PC-3 (cell line): Measurements from ENCODE around the gene C1orf21. TPM values are rescaled to one million over a fixed set of nuclear protein-coding genes. Genes with fewer than 3 reads are reported as not detected.

ENCODE experiments used
- ATAC-seq: fragments of 200-7000 bp; cut with Tn5 transposase; 2 replicates; pipeline ENCODE4 v1.9.1; 2020; ENCODE audit warnings: mild to moderate bottlenecking, moderate library complexity
- BruUV-seq: library from RNA; stranded (reverse); fragments of 400-500 nt; replicated peaks from 2 replicates; lab custom pipeline; 2021; lab: Mats Ljungman, UMichigan
- CTCF ChIA-PET: fragments of 300-600 bp; sonication (Branson Sonifier 250); formaldehyde crosslinking; loops from one replicate; lab custom pipeline; 2022; ENCODE audit warnings: antibody characterized with exemption; lab: Charles Lee
- POLR2A ChIA-PET: fragments of 300-600 bp; sonication (Branson Sonifier 250); formaldehyde crosslinking; loops from one replicate; lab custom pipeline; 2022; ENCODE audit warnings: antibody characterized with exemption; ENCODE audit not compliant: unreplicated experiment; lab: Charles Lee
- DNase-seq: peaks from one replicate; pipeline ENCODE4 v3.0.0-alpha.2; 2015
- H2AFZ ChIP-seq: fragments of 300-600 bp; sonication (generic); 2 replicates; pipeline ENCODE4 v1.6.0; 2016; ENCODE audit warnings: antibody characterized with exemption, low read length
- H3F3A ChIP-seq: fragments of 300-600 bp; sonication (generic); one replicate; pipeline ENCODE4 v1.6.0; 2017; ENCODE audit warnings: antibody characterized with exemption, low read length, control low read depth, mild to moderate bottlenecking; ENCODE audit not compliant: unreplicated experiment
- H3K27ac ChIP-seq: fragments of 300-600 bp; sonication (generic); 2 replicates; pipeline ENCODE4 v1.5.1; 2016; ENCODE audit warnings: mild to moderate bottlenecking, low read length
- H3K27me3 ChIP-seq: fragments of 300-600 bp; sonication (generic); 2 replicates; pipeline ENCODE4 v1.6.1; 2016; ENCODE audit warnings: low read length, mixed read lengths
- H3K36me3 ChIP-seq: fragments of 300-600 bp; sonication (generic); 2 replicates; pipeline ENCODE4 v1.6.1; 2016; ENCODE audit warnings: low read depth, mixed run types, low read length, mixed read lengths
- H3K4me1 ChIP-seq: fragments of 300-600 bp; sonication (generic); 2 replicates; pipeline ENCODE4 v1.5.1; 2016; ENCODE audit warnings: low read length; ENCODE audit not compliant: insufficient read depth
- H3K4me2 ChIP-seq: fragments of 300-600 bp; sonication (generic); 2 replicates; pipeline ENCODE4 v1.6.0; 2016; ENCODE audit warnings: low read length
- H3K4me3 ChIP-seq: fragments of 300-600 bp; sonication (generic); 2 replicates; pipeline ENCODE4 v1.5.1; 2016; ENCODE audit warnings: mild to moderate bottlenecking, low read length, mixed read lengths
- H3K79me2 ChIP-seq: fragments of 300-600 bp; sonication (generic); 2 replicates; pipeline ENCODE4 v1.6.1; 2017; ENCODE audit warnings: low read length, mixed read lengths
- H3K9ac ChIP-seq: fragments of 300-600 bp; sonication (generic); 2 replicates; pipeline ENCODE4 v1.6.0; 2016; ENCODE audit warnings: mild to moderate bottlenecking, low read length
- H3K9me2 ChIP-seq: fragments of 300-600 bp; sonication (generic); replicated peaks from 2 replicates; pipeline ENCODE4 v1.6.1; 2016; ENCODE audit warnings: mixed run types, low read length, mixed read lengths
- H3K9me3 ChIP-seq: fragments of 300-600 bp; sonication (generic); 2 replicates; pipeline ENCODE4 v1.6.1; 2016; ENCODE audit warnings: low read length, mixed read lengths
- H4K20me1 ChIP-seq: fragments of 300-600 bp; sonication (generic); 2 replicates; pipeline ENCODE4 v1.6.1; 2016; ENCODE audit warnings: low read length, mixed read lengths
- EZH2 ChIP-seq: fragments of 300-600 bp; sonication (generic); IDR thresholded peaks from one replicate; pipeline ENCODE4 v1.6.1; 2017; ENCODE audit warnings: antibody characterized with exemption, mild to moderate bottlenecking, low read length; ENCODE audit not compliant: unreplicated experiment
- EZH2phosphoT487 ChIP-seq: fragments of 300-600 bp; sonication (generic); IDR thresholded peaks from 2 replicates; pipeline ENCODE4 v1.6.1; 2018; ENCODE audit warnings: mild to moderate bottlenecking, antibody characterized with exemption, low read length, borderline replicate concordance
- intact Hi-C: fragments of 100-400 bp; cut with micrococcal nuclease; formaldehyde crosslinking; loops from 2 replicates; pipeline ENCODE4 v1.9.0; 2023
- total RNA-seq: library from RNA; depleted of rRNA; stranded (reverse); fragments of >200 nt; gene quantifications from 2 replicates; pipeline ENCODE4 v1.2.3, GENCODE V29; 2014
- TF ChIP-seq, protein P1 (sequence below): fragments of 300-600 bp; sonication (generic); conservative IDR thresholded peaks from 2 replicates; pipeline ENCODE4 v1.5.1; 2017; ENCODE audit warnings: antibody characterized with exemption, low read depth, mild to moderate bottlenecking, low read length

The C1orf21 gene
- total RNA-seq, 1 experiment from 2014 or later, result 1.3 TPM

DNA sequence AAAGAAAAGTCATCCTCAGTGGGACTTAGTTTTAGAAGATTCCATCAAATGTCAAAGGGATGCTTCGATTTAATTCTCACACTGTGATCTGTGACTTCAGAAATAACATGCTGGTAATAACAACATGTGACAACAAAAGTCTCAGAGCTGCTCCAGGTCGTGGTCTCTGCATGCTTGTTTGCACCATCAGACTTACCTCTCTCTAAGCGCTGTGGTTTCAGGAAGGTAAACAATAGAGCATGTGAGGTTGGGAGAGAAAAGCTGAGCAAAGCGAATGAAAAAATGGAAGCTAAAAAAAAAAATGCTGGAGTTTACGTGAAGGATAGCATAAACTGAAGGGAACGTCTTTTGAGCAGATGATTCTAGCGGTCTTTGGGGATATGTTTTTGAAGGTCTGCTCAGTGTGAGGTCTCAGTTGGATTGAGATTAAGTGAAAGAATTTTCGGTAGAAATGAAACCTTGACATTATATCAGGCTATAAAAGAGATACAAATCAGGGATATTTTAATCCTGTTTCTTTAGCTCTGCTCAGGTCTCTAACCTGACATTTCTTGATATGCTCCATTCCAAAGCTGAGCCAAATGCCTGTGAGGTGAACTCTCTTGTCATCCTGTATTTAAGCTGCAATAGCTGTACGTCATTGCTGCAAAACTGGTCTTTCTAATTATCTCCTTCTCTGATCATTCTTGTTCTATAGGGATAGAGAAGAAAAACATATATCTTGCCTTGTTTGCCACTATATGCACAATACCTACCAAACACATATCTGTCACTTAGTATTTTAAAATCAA lies 86.5 kb downstream of the C1orf21 start:
- no peaks in the 10 kb centered on the region for H3K4me1 ChIP-seq
- TF ChIP-seq EZH2 (no peak), EZH2phosphoT487 (no peak)
- TF ChIP-seq, protein P1, sequence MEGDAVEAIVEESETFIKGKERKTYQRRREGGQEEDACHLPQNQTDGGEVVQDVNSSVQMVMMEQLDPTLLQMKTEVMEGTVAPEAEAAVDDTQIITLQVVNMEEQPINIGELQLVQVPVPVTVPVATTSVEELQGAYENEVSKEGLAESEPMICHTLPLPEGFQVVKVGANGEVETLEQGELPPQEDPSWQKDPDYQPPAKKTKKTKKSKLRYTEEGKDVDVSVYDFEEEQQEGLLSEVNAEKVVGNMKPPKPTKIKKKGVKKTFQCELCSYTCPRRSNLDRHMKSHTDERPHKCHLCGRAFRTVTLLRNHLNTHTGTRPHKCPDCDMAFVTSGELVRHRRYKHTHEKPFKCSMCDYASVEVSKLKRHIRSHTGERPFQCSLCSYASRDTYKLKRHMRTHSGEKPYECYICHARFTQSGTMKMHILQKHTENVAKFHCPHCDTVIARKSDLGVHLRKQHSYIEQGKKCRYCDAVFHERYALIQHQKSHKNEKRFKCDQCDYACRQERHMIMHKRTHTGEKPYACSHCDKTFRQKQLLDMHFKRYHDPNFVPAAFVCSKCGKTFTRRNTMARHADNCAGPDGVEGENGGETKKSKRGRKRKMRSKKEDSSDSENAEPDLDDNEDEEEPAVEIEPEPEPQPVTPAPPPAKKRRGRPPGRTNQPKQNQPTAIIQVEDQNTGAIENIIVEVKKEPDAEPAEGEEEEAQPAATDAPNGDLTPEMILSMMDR, result no peak
- ATAC-seq (no peak), DNase-seq (no peak)
- no peaks in the 10 kb centered on the region for H3K9me3 ChIP-seq
- H4K20me1 ChIP-seq, result no peaks in the 10 kb centered on the region
- H3K4me2 ChIP-seq, result no peak overlapping the region
- no peak overlapping the region for H3K9ac ChIP-seq
- no TSS peak for BruUV-seq
- intact Hi-C loops, result no loop called here
- no peak overlapping the region for H2AFZ ChIP-seq
- ChIA-PET CTCF (no interaction called here), POLR2A (no interaction called here)
- H3K36me3 ChIP-seq, result no peaks in the 10 kb centered on the region
- H3F3A ChIP-seq, result no peaks in the 10 kb centered on the region
- no peaks in the 10 kb centered on the region for H3K27me3 ChIP-seq
- no peak overlapping the region for H3K27ac ChIP-seq
- H3K4me3 ChIP-seq, result no peak overlapping the region
- H3K79me2 ChIP-seq, result no peaks in the 10 kb centered on the region
- no peaks in the 10 kb centered on the region for H3K9me2 ChIP-seq

DNA sequence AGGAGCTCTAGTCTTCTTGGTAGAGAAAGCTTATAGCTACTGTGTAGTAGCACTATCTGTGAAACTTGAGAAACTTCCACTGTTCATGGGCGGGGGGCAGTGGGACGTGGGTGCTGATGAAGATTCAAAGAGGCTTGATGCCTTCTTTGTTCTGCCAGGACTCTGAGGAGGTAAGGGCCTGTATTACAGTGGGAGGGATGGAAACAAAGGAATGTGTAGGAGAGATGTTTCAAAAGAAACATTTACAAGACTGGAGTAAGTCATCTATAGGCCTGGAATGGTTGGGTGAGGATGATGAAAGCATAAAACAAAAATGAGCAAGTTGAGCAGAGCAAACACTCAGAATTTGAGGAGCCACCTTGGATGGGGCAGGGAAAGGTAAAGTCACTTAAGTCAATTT lies 89.4 kb downstream of the C1orf21 start:
- TF ChIP-seq, protein P1, result no peak
- no peak for TF ChIP-seq EZH2phosphoT487
- TF ChIP-seq EZH2, result no peak
- DNase-seq (no peak), ATAC-seq (no peak)
- H3K9ac ChIP-seq, result no peak overlapping the region
- no peaks in the 10 kb centered on the region for H3K79me2 ChIP-seq
- H3K9me2 ChIP-seq, result no peaks in the 10 kb centered on the region
- intact Hi-C loops, result no loop called here
- no peak overlapping the region for H2AFZ ChIP-seq
- H3K27me3 ChIP-seq, result no peaks in the 10 kb centered on the region
- H4K20me1 ChIP-seq, result no peaks in the 10 kb centered on the region
- no peaks in the 10 kb centered on the region for H3K9me3 ChIP-seq
- no peak overlapping the region for H3K4me2 ChIP-seq
- H3K4me1 ChIP-seq, result no peaks in the 10 kb centered on the region
- ChIA-PET CTCF (no interaction called here), POLR2A (no interaction called here)
- BruUV-seq, result no TSS peak
- no peaks in the 10 kb centered on the region for H3F3A ChIP-seq
- no peak overlapping the region for H3K27ac ChIP-seq
- H3K4me3 ChIP-seq, result no peak overlapping the region
- H3K36me3 ChIP-seq, result no peaks in the 10 kb centered on the region
